Activated CD4-positive, alpha-beta T cell treated with anti-CD3 and anti-CD28 coated beads, Interleukin-2, amount 50 U/mL, for 16 hours (primary cell): Measurements from ENCODE around the gene RAPGEF4.

ENCODE experiments used
- DNase-seq: peaks from one replicate; pipeline ENCODE4 v3.0.0-alpha.2; 2020

Gene RAPGEF4

DNA sequence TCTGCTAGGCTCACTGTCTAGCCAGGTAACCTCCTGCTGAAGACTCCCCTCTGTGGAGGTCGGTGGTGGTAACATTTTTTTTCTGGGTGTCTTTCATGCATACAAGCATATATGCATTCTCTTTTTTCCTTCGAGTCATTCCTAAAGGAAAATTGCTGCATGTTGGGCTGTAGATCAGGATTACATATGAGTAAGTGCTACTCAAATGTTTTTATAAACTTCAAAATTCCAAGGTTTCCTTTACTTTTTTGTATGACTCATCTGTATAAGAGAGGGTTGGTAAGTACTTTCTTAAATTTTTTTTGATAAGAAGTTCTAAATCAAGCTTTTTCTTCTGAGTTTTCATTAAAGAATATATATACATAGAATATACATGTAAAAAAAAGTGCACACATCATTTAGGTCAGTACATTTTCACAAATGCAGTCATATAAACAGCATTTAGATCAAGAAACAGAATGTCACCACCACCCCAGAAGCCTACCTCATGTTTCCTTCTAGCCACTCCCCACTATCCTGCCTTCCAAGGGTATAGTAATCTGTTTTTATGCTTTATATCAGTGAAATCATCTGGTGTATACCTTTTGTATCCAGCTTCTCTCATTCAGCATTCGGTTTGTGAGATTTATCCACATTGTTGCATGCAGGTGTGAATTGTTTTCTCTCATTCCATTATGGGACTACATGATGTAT lies 212.0 kb downstream of the RAPGEF4 start:
- no peak for DNase-seq

GRCh38 chr2:172949522-172949921 lies 213.9 kb downstream of the RAPGEF4 start:
- DNase-seq, result no peak

DNA sequence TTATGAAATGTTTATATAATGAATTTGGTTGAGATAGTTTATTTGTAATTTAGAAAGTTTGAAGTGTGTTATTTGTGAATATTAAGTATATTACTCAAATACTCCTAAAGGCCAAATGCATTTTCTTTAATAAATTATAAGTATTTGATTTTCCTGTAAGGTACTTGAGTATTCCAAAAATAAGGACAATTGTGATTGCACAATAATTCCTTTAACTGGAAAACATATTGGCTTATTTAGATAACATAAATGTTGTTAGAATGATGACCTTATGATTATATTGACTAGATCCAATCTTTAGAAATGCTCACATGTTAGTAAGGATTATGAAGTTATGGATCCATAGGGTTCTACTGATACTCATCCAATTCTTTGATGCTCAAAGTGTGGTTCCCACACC lies 214.9 kb downstream of the RAPGEF4 start:
- DNase-seq, result no peak

GRCh38 chr2:172951554-172951953 lies 215.9 kb downstream of the RAPGEF4 start:
- DNase-seq, result no peak

- no peak for DNase-seq
Observed at GRCh38 chr2:172953411-172953810, 217.8 kb downstream of the RAPGEF4 start.

- DNase-seq, result no peak
Observed at GRCh38 chr2:172953970-172954852, 218.6 kb downstream of the RAPGEF4 start.

DNA sequence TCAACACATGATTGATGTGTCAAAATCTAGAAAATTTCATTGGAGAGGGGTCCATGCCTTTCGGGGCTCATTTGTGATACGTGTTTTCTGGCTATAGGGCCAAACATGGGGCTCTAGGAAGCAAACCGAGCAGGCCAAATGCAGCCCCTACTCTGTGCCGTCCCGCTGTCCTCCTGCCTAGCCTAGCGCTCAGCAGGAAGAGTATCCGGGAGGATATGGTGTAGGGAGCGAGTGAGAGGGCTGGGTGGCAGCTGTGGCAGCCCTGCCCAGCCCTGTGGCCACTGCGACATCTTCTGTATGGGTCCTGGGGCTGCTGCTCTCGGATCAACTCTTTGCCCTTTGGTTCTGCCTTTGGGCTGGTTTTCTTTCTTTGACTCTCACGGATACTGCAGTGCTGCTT lies 219.9 kb downstream of the RAPGEF4 start:
- no peak for DNase-seq

DNA sequence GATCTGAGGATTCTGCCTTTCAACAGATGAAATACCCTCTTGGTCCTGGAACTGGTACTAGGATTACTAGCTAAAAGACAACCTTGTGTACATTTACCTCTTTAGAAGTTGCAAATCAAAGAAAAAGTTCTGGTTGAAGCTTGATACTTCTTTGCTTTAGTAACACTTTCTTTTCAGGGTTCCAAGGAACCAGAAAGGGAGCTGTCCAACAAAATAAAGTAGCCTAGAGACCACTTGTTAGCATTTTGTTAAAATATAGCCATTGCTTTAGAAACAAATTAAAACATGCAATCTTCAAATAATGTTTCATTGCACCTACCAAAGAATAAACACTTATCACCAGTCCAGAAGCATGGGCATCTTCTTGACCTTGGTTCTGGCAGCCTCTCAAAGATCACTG lies 222.1 kb downstream of the RAPGEF4 start:
- no peak for DNase-seq

DNA sequence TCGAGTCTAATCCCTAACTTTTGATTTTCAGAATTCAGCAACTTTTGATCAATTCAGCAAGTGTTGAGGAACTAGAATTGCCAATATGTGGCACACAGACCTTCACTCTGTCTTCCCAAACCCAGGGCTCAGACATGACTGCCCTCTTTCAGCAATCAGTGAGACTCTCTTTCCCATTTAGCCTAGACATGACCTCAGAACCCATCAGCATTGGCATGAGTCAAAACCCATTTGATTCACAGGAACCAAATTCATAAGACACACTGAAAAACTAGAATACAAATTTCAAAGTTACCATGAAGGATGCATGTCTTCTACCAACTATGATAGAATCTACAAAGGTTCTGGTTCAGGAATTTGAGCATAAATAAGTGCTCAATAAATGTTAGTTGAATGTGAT lies 226.4 kb downstream of the RAPGEF4 start:
- DNase-seq, result no peak

DNA sequence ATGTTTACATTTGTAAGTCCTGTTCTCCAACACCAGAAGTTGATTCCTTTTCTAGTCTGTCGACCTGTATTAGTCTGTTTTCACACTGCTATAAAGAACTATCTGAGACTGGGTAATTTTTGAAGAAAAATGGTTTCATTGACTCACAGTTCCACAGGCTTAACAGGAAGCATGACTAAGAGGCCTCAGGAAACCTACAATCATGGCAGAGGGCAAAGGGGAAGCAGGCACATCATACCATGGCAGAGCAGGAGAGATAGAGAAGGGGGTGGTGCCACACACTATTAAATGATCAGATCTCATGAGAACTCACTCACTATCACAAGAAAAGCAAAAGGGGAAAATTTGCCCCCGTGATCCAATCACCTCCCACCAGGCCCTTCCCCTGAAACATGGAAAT lies 227.2 kb downstream of the RAPGEF4 start:
- DNase-seq, result peak; percentile 23

DNA sequence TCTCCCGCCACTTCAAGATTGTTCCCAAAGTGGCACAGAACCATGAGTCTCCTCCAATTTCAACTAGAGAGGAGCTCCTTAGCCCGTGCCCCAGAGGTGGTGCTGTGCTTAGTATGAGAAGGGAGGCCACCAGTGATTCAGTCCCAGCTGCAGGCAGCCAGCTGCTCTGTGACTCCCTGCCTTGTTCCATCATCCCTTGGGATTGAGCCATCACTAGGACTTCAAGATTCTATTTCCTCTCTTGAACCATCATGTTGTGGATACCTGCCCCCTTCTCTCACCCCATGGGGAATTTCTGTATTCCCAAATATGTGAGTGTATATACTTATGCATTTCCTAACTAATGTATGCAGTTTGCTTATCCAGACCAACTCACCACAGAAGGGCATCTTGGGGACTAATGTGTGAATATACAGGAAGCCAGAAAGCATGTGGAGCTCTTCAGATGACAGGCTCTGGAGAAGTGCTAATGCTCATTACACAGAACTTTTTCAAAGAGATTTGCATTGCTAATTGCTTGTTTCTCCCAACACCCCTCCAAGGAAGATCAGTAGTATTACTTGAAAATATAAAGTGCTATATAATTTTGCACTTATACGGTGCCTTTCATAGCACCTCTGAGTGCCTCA lies 229.0 kb downstream of the RAPGEF4 start:
- no peak for DNase-seq

DNA sequence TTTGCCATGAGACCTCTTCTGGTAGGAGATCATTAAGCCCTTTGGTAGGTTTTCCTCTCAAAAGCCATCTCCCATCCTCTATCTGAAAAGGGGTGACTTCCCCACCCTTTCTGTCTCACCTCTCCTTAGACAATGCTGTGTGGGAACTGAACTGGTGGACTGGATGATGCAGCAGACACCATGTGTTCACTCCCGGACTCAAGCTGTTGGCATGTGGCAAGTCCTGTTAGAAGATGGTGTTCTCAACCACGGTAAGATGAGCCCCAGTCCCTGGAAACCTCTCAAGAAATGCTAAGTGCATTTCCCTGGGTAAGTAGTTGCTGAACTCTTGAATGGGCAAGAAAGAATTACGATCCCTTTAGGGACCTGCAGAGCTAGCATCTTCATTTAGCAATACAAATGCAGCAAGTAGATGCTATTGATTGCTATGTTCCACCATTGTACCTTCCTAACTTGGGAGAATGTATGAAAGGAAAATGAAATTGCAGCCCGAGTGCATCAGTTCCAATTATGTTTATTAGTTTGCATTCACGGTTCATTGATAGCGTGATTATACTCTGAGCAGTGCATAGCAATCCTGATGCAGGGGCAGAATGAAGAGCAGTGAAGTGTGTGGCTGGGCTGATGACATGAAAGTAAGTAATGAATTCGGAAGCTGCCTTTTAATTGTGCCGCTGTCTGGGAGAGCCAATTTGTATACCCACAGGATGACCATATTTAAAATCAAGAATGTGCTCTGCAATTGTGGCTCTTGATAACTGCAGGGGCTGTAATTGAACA lies 230.0 kb downstream of the RAPGEF4 start:
- DNase-seq, result no peak

GRCh38 chr2:172967036-172967982 lies 231.7 kb downstream of the RAPGEF4 start:
- no peak for DNase-seq

DNA sequence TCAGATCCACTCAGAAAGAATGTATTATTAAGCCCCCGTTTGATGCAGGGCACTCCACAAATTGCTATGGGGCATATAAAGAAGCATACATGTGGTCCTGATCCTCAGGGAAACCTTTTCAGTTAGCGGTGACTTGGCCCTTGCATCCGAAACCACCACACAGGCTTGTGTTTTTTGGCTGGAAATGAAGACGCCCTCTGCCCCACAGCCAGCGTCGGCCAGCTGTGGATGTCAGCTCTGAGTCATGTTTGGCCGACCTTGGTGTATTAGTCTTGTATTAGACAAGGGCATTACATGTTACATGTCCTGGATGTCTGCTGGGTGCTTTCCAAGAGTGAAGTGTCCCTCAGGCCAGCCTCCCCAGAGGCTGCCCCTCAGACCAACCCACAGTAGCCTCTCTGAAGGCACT lies 232.4 kb downstream of the RAPGEF4 start:
- no peak for DNase-seq

DNA sequence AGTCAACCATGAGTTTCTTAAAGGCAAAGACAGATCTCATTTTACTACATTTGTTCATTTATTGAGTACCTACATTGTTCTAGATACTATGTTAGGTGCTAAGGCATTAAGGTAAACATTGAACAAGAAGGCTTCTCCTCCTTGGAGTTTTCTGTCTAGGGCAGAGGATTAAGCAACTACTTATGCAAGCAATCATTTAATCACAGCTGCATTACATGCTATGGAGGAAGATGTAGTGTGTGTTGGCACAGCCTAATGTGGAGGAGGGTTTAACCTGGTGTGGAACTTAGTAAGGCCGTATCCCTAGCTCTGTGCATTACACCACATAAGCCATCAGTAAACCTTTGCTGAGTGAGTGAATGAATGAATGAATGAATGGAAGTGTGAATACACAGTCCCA lies 233.5 kb downstream of the RAPGEF4 start:
- DNase-seq, result no peak

- DNase-seq, result no peak
Observed at GRCh38 chr2:172969609-172970008, 234.0 kb downstream of the RAPGEF4 start.

DNA sequence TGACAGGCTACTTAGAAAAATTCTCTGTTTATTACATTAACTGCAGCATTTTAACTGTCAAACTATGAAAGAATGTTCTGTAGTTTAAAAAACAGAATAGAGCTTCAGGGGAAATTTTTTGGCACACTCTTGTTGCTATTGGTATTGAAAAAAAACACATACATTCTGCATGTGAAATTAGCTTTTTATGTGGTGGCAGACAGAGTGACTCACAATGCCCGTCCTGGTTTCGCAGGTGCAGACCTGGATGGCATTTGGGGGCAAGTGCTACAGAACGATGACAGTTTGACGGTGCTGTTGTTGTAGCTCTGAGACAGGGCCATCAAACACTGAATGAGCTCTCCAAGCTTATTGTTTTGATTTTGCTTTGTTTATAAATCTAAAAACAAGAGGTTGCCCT lies 235.0 kb downstream of the RAPGEF4 start:
- DNase-seq, result peak; percentile 40

- peak; percentile 55 for DNase-seq
Observed at GRCh38 chr2:172972005-172972619, 236.5 kb downstream of the RAPGEF4 start.

- DNase-seq, result no peak
Observed at GRCh38 chr2:172974762-172975161, 239.1 kb downstream of the RAPGEF4 start.

DNA sequence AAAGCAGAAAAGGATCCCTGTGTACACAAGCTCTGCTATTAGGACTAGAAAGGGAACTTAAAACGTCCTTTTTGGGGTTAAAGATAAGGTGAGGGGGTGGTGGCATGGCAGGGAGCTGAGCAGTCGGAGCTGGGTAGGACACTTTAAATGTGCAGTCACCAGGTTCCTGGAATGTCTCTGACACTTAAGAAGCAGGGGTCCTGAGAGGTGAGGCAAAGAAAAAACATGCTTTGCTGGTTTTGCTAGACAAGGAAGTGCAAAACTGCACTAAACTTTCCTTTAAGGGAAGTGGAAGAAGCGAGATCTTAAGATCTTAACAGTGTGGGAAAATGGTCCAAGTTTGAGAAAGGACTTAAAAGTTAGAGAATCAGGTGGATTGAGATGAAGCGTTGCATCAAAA lies 240.5 kb downstream of the RAPGEF4 start:
- DNase-seq, result no peak

- DNase-seq, result no peak
Observed at GRCh38 chr2:172976816-172977215, 241.2 kb downstream of the RAPGEF4 start.
